HG03103 (cell line): ENCODE measurements around the gene ADCY10.
A peak's percentile ranks its signal among the peaks of the same experiment; 100 is the strongest.
"Not testable (repeated sequence)": the region's sequence is repeated elsewhere in the genome, so short reads cannot be mapped to it uniquely, and the experiment has no call there.

Source experiments
- ATAC-seq: cut with Tn5 transposase; IDR thresholded peaks from one replicate; pipeline ENCODE4 v1.9.1; 2021; ENCODE audit warnings: low read depth; ENCODE audit not compliant: unreplicated experiment

ADCY10 gene, protein sequence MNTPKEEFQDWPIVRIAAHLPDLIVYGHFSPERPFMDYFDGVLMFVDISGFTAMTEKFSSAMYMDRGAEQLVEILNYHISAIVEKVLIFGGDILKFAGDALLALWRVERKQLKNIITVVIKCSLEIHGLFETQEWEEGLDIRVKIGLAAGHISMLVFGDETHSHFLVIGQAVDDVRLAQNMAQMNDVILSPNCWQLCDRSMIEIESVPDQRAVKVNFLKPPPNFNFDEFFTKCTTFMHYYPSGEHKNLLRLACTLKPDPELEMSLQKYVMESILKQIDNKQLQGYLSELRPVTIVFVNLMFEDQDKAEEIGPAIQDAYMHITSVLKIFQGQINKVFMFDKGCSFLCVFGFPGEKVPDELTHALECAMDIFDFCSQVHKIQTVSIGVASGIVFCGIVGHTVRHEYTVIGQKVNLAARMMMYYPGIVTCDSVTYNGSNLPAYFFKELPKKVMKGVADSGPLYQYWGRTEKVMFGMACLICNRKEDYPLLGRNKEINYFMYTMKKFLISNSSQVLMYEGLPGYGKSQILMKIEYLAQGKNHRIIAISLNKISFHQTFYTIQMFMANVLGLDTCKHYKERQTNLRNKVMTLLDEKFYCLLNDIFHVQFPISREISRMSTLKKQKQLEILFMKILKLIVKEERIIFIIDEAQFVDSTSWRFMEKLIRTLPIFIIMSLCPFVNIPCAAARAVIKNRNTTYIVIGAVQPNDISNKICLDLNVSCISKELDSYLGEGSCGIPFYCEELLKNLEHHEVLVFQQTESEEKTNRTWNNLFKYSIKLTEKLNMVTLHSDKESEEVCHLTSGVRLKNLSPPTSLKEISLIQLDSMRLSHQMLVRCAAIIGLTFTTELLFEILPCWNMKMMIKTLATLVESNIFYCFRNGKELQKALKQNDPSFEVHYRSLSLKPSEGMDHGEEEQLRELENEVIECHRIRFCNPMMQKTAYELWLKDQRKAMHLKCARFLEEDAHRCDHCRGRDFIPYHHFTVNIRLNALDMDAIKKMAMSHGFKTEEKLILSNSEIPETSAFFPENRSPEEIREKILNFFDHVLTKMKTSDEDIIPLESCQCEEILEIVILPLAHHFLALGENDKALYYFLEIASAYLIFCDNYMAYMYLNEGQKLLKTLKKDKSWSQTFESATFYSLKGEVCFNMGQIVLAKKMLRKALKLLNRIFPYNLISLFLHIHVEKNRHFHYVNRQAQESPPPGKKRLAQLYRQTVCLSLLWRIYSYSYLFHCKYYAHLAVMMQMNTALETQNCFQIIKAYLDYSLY (N-terminal part only)

GRCh38 chr1:167913895-167914496, at the start of gene ADCY10:
TSS of gene ADCY10 (minus strand) at chr1:167914134. CDS start at chr1:167905140, 8,994 bp downstream.
- no peak for ATAC-seq

DNA sequence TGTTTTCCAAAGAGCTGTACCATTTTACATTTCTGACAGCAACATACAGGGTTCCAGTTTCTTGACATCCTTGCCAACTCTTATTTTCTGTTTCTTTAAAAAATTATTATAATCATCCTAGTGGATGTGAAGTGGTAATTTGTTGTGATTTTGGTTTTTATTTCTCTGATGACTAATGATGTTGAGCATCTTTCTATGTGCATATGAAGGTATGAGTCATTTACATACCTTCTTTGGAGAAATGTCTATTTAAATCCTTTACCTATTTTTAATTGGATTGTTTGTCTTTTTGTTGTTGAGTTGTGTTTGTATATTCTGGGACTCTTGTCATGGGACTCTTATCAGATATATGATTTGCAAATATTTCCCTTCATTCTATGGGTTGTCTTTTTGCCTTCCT, 43.8 kb upstream of the ADCY10 start:
- no peak for ATAC-seq

DNA sequence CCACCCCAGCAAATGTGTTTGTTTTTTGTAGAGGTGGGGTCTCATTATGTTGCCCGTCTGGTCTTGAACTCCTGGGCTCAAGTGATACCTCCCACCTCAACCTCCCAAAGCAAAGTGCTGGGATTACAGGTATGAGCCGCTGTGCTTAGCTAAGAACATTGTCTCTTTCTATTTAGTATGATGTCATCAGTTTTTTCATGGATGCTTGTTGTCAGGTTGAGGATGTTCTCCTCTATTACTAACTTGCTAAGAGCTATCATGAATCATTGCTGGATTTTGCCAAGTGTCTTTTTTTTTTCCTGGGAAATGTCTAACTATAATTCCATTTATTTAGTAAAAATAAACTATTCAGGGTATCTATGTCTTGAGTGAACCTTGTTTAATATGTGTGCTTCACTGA, 42.0 kb upstream of the ADCY10 start:
- no peak for ATAC-seq

GRCh38 chr1:167950569-167950968, 36.6 kb upstream of the ADCY10 start:
- no peak for ATAC-seq

GRCh38 chr1:167949785-167950184, 35.9 kb upstream of the ADCY10 start:
- no peak for ATAC-seq

GRCh38 chr1:167947733-167948132, 33.8 kb upstream of the ADCY10 start:
- ATAC-seq: no peak

DNA sequence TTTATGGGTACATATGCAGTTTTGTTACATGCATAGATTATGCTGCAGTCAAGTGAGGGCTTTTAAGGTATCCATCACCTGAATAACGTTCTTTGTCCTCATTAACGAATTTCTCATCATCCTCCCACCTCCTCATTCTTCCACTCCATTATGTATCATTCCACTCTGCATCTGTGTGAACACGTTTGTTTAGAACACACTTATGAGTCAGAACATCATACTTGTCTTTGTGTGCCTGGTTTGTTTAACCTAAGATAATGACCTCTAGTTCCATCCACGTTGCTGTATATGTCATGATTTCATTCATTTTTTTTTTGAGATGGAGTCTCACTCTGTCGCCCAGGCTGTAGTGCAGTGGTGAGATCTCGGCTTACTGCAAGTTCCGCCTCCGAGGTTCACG, 29.6 kb upstream of the ADCY10 start:
- ATAC-seq: no peak

- ATAC-seq: no peak
Measured at GRCh38 chr1:167940264-167940663, 26.3 kb upstream of the ADCY10 start.

DNA sequence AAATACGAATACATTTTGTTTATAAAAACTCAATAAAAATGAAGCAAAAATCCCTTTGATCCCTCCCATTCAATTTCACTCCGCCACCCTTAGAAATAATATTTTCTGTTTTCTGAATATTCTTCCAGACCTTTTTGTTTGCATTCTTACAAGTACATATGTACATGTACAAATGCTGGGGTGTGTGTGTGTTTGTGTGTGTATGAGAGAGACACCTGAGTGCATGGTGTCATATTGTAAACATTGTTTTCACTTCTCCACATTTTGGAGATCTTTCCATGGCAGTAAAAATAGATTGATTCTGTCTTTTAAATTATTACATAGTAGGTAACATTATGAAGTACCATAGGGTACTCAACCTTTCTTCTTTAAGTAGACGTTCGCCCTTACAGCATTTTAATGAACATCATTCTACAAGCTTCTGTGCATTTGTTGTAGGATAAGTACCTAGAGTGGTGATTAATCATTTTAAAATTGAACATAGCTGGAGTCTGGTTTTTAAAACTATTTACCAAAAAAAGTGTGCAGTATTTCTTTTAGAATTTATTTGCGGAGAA, 24.2 kb upstream of the ADCY10 start:
- ATAC-seq: no peak

DNA sequence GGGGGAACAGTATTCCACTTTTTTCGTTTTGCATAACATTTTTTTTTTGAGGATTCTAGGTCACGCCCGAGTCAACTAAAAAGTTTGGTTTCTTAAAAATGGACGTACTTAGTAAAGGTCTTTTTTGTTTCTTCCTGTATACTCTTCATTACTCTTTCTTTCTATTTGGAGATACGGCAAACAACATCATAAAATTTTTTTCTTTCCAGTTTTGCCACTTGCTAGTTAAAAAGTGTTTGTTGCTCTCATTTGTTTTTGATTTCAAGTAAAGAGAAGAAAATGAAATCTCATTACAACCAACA, 23.7 kb upstream of the ADCY10 start:
- ATAC-seq: no peak

GRCh38 chr1:167936930-167937708, 23.2 kb upstream of the ADCY10 start, which contains the start of gene MPC2:
TSS of gene MPC2 (minus strand) at chr1:167937072. CDS start at chr1:167935841, 1,231 bp downstream.
- ATAC-seq: peak; percentile 2

DNA sequence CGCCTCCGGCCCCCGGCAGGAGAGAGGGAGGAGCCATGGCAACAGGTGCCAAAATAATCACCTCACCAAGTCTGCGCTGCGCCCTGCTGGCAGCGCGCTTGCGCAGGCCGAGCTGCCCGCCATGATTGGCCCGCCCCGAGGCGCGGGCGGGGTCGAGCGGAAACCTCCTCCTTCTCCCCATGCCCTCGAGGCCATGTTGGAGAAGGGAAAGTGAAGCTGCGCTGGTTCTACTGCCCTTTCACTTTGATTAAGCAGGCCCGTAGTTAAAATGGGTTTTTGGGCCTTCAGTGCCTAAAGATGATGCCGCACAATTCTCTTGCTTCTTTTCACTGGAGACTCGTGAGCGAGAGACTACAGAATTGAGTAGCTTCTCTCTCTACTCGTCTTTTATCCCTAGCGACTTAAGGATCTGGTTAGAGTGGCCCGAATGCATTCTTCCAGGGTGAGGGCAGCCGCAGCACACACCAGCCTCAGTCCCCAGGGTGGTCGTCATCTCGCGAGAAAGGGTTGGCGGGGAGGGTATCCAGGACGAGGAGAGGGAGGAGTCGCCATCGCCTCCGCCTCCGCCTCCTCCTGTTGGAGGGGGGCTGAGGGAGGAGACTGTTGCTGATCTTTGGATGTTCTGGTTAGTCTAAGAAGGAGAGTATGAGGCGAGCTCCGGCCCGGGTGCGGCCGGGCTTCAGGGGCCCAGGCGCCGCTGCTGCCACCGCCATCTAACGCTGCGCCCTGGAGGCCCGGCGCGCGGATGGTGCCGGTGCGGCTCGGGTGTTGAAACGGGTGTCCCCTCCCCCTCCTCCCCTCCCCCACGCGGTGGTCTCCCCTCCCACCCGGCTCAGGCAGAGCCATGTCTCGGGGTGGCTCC, 22.4 kb upstream of the ADCY10 start, which contains the start of gene DCAF6:
TSS of gene DCAF6 (plus strand) at position 616 of the 862 bp plus-strand sequence. CDS start at position 845, 229 bp downstream.
- ATAC-seq: peak; percentile 73

DNA sequence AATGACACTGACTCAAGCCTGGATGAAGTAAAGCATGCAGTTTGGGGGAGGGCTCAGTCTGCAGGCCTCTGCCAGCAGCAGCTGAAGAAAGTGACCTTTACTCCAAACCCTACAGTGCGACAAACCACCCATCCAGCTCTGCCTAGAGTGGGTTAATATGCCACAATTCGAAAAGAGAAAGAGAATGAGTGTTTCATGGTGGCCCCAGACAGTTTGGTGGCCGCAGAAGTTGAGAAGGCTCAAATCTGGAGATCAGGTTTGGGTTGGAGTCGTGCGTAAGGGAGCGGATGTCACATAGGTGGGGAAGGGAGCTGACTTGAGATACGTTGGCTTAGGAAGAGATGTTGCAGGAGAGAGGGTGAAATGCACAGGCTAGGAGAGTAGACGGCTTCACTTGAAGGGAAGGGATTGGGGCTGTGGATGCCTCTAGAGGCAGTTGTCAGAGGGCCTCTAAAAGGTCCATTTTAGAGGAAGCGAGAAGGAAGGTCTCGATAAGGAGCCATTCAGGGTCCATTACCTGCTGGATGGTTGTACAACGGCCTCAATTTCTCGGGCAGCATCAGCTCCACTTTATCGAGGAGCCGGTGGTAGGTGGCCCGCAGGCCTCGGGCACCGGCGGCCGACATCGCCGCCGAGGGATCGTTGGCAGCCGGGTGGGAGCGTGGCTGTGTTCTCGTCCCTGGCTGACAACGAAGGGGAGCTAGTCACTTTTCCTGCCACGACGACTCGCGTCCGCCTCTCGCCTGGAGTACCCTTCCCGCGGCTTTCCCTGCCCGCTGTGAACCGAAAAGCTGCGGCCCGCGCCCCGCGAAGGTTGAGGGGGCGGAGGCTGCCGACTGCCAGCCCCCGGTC, 21.5 kb upstream of the ADCY10 start:
- peak; percentile 4 for ATAC-seq

- no peak for ATAC-seq
Measured at GRCh38 chr1:167934426-167935215, 20.7 kb upstream of the ADCY10 start.

GRCh38 chr1:167933788-167934187, 19.9 kb upstream of the ADCY10 start:
- no peak for ATAC-seq

GRCh38 chr1:167929725-167930124, 15.8 kb upstream of the ADCY10 start:
- no peak for ATAC-seq

- not testable (repeated sequence) for ATAC-seq
Measured at GRCh38 chr1:167928919-167929318, 15.0 kb upstream of the ADCY10 start.
